Stomach (tissue), 4 donors: ENCODE results near the gene LGALS7B.
"Not testable (repeated sequence)": the region's sequence is repeated elsewhere in the genome, so short reads cannot be mapped to it uniquely, and the experiment has no call there.

Experiments
- EP300 ChIP-seq: sonication (generic); formaldehyde crosslinking; IDR thresholded peaks from one replicate; pipeline ENCODE4 v1.6.1; 2017; ENCODE audit warnings: antibody characterized with exemption
- POLR2A ChIP-seq, 4 donors: fragments of 450-650 bp; IDR thresholded peaks; one replicate each; pipeline ENCODE4 v1.6.1; 2016; ENCODE audit warnings: antibody characterized with exemption in 4 of 4, control low read depth in 2 of 4, mild to moderate bottlenecking in 1 of 4, moderate library complexity in 1 of 4
- POLR2AphosphoS5 ChIP-seq, 3 donors: sonication (generic); formaldehyde crosslinking; IDR thresholded peaks; one replicate each; pipeline ENCODE4 v1.6.1; 2016; ENCODE audit warnings: antibody characterized with exemption in 3 of 3
- TF ChIP-seq, protein P1 (sequence below), 7 experiments: fragments of 450-650 bp in 4 of 7; fragments of 200-600 bp in 3 of 7; sonication (generic) in 3 of 7; IDR thresholded peaks; one replicate each; pipeline ENCODE4 v1.5.1; 2016 to 2019; ENCODE audit warnings: antibody characterized with exemption in 7 of 7, control low read depth in 2 of 7, mild to moderate bottlenecking in 1 of 7

DNA sequence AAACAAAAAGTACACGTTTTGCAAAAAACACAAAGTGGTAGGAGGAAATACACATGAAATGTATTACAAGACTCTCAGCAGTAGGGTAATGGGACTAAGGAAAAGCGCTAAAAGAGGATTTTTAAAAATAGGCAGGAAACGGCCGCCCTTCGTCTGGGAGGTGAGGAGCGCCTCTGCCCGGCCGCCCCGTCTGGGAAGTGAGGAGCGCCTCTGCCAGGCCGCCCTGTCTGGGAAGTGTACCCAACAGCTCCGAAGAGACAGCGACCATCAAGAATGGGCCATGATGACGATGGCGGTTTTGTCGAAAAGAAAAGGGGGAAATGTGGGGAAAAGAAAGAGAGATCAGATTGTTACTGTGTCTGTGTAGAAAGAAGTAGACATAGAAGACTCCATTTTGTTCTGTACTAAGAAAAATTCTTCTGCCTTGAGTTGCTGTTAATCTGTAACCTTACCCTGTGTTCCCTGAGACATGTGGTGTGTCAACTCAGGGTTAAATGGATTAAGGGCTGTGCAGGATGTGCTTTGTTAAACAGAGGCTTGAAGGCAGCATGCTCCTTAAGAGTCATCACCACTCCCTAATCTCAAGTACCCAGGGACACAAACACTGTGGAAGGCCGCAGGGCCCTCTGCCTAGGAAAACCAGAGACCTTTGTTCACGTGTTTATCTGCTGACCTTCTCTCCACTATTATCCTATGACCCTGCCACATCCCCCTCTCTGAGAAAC, 18.5 kb downstream of the LGALS7B start:
- TF ChIP-seq, protein P1, sequence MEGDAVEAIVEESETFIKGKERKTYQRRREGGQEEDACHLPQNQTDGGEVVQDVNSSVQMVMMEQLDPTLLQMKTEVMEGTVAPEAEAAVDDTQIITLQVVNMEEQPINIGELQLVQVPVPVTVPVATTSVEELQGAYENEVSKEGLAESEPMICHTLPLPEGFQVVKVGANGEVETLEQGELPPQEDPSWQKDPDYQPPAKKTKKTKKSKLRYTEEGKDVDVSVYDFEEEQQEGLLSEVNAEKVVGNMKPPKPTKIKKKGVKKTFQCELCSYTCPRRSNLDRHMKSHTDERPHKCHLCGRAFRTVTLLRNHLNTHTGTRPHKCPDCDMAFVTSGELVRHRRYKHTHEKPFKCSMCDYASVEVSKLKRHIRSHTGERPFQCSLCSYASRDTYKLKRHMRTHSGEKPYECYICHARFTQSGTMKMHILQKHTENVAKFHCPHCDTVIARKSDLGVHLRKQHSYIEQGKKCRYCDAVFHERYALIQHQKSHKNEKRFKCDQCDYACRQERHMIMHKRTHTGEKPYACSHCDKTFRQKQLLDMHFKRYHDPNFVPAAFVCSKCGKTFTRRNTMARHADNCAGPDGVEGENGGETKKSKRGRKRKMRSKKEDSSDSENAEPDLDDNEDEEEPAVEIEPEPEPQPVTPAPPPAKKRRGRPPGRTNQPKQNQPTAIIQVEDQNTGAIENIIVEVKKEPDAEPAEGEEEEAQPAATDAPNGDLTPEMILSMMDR (IDR thresholded peaks at IDR 0.05): not testable (repeated sequence)
- not testable (repeated sequence) for TF ChIP-seq POLR2A (IDR thresholded peaks at IDR 0.05); POLR2AphosphoS5 (IDR thresholded peaks at IDR 0.05); EP300
